GM21737 (cell line): Measurements from ENCODE around the gene RAB15.

Experiments used
- ATAC-seq: cut with Tn5 transposase; IDR thresholded peaks from one replicate; pipeline ENCODE4 v1.9.1; 2021; ENCODE audit warnings: mild to moderate bottlenecking, moderate library complexity; ENCODE audit not compliant: unreplicated experiment

RAB15 gene

DNA sequence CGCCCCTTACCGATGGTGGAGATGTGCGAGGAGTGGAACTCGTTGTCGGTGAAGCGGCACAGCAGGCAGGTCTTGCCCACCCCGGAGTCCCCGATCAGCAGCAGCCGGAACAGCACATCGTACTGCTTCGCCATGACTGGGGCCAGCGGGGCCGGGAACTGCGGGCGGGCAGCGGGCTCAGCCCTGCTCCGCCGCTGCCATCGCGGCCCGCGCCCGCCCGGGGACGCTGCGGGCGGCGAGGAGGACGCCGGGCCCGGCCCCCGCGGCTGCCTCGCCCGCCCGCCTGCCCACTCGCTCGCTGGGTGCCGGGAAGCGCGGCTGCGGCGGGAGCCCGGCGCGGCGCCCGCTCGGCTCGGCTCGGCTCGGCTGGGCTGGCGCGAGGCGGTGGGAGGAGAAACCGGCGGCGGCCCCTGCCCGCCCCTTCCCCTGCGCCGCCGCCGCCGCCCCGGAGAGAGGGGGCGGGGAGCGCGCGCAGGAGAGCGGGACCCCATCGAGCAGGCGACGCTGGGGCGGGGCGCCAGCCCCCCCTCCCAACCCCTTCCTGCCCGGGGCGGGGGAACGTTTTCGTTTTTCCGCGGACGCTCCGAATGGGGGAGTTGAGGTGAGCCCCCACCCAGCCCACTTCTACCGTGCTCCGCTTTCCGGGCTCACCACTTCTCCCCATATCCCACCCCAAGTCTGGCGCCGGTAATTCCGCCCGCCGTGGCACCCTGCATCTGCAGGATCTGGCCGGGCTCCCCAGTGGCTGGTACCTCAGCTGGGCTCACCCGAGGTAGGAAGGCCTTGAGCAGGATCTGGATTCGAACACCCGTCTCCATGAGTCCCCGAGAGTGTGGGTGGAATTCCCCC is at the start of gene RAB15:
RAB15 (minus strand) TSS at position 394 of the 849 bp plus-strand sequence; CDS start at position 134, 260 bp downstream.
- ATAC-seq: no peak

DNA sequence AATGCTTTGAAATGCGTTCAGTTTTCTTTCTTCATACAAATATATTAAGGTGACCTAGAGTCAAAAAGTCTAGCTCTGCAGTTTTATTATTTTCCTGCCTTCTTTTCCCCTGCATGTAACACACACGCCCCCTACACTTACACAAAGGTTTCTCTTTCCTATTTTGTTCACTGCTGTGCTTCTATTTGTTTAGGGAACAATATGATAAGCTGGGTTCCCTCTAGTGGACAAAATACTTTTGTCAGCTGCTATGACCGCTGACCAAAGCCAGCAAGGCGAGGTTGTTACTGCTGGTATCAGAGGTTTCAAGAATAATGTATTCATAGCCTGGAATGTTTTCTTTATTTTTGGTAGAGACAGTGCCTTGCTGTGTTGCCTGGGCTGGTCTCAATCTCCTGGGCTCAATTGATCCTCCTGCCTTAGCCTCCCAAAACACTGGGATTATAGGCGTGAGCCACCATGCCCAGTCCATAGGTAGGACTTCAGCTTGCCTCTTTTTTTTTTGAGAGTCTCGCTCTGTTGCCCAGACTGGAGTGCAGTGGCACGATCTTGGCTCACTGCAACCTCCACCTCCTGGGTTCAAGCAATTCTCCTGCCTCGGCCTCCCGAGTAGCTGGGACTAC is 47.9 kb upstream of the RAB15 start:
- ATAC-seq: peak; percentile 59

DNA sequence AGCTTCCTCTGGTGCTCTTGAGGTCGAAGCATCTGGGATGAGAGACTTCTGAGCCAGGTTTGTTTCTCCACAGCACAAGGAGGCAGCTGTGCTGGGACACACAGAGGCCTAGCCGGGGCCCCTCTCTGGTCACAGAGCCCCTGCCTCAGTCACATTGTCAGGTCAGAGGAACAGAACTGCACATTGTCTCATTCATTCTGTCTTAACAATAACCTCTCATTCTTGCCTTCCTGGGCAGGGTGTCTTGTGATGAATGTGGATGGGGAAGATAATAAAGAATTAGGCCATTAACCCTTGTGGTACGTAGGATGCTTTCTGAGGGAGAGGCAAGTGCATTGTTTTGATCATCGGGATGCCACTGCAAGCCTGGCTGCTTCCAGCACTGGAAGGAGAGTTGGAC is 44.3 kb upstream of the RAB15 start:
- ATAC-seq: no peak

DNA sequence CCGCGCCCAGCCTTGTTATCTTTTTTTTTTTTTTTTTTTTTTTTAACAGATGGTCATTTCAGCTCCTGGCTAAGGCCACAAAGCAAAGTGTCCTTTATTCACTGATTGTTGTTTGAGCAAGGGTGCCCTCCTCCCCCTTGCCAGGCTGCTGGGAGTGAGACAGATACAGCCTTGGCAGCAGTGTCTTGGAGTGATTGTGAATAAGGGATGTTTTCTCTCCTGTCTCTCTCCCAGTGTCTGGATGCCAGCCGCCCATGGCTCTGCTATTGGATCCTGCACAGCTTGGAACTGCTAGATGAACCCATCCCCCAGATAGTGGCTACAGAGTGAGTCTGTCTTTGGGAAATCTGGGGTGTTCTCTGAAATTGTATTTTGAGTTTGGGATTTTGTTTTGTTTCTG is 43.3 kb upstream of the RAB15 start:
- no peak for ATAC-seq

DNA sequence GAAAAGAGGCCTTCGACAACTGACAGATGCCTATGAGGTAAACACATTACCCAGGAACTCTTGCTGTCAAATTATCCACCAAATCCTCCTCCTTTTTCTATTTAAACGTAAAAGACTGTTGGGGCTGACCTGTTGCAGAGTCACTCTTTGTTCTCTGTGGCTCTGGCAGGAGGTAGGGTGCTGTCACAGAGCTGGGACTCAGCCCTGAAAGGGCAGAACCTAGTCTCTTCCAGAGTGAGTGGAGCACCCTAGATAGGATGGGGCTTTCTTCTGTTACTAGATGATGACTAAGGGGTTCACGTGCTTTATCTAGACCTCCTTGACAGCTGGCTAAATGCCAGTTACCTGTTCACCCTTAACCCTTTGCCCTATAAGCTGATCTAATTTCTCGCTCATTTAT is 40.2 kb upstream of the RAB15 start:
- ATAC-seq: no peak

DNA sequence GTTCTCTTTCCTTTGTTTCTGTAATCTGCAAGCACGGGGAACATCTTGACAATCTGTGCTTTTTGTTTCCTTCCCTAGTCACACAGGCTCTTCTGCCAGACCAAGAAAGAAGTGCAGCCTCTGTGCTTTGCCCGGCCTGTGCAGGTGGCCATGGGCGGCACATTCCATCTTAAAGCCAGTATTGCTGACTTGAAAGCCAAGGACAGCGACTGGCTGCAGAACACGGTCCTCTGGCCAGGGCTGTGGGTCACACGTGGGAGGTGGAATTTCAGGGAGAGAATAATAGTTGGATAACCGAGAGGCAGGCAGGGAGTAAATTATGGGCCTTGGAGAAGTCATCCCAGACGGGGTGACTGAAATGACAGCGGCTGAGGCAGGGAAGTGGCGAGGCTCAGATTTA is 39.4 kb upstream of the RAB15 start:
- no peak for ATAC-seq

DNA sequence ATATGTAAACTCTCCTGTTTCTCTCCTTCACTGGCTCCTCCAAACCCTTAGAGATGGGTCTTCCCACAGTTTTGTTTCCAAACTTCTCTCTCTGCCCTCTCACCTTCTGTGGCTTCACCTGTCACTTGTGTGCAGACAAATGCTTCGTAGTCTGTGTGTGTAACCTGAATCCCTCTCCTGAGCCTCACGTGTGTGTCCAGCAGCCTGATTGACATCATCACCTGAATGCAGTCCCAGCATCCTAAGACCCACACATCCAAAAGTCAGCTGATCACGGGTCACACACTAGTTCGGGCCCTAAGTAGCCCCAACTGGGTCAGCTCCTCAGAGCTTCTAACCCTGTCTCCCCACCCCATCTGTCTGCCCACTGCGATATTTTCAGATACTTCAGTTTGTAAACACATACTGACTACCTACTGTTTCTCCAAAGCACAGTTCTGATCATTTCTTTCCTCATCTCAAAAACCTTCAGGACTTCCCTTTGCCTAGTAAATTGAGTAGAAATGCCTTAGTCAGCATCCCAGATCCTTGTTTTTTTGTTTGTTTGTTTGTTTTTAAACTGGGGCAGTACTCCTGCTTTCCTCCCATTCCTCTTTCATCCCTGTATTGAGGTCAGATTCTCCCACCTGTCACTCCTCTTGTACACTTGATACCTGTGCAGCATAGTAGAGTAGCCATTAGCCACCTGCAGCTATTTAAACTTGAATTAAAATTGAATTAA is 38.2 kb upstream of the RAB15 start:
- no peak for ATAC-seq

DNA sequence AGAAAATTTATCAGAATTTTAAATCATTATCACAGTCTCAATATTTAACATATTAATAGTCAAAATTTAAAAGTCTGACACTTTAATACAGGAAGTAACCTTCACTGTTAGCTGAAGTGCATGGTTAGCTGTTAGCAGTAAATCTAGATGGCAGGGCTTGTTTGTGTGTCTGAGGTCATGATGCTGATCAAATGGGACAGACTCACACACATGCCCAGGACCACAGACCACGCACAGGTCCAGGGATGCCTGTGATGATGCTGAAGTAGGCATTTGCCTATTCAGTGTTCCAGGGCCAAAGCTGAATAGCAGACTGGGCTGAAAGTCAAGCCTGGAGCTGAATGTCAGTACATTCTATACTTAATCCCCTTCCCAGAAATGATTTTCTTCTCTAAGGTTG is 35.1 kb upstream of the RAB15 start:
- ATAC-seq: no peak

DNA sequence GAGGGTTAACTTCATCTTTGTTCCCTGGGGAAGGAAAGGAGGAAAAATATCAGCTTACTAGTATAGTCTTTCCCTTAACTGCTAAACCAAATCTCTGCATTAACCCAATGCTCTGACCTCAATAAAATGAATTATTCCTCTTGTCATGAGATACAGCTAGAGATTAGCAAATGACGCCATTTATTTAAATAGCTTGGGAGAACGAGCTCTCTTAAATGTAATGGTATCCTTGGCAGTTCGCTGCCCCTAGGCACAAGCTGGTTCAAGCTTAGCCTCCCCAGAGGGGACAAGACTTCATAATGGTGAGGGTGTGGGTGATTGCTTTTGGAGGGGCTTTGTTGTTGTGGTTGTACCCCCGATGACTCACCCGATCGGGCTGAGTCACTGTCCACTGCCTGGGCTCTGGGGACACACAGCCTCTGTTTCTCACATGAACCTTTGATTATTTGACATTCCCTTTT is 34.2 kb upstream of the RAB15 start:
- no peak for ATAC-seq

DNA sequence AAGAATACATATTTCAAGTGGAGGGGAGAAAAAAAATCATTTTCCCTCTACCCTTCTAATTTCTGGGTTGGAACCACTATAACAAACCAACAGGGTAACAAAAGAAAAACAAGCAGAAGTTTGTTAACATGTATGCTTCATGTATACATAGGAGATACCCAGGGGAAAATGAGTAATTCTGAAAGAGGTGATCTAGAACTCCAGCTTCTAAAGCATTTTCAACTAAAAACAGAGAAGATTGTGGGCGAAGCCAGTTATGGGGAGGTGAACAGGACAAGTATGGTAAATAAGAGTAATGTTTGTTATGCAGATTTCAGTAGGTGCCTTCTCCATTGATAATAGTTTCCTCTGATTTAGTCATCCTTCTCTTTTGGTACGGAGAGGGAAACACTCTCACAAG is 31.3 kb upstream of the RAB15 start:
- no peak for ATAC-seq

DNA sequence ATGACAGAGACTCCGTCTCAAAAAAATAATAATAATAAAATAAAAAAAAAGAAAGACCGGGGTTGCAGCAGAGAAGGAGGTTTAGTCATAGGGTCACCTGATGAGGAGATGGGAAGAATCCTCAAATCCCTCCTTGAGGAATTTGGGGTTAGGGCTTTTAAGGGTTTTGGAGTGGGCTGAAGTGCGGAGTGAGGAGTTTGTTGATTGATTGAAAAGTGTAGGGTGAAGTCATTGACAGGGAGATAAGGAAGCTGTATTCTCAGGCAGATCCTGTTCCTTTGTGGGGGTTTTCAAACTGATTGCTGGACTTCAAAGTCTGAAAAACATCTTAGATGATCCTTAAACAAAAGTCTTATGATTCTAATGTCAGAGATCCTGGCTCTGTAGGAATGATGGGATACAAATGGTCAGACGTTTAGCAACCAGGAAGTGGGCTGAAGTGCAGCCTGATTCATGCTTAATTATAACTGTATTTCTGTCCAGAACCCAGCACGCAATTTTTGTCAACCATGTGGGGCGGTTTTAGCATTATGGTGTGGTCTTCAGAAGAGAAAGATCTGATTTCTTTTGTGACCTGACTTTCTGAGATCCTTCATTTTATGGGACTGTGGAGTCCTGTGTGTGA is 30.6 kb upstream of the RAB15 start:
- no peak for ATAC-seq

DNA sequence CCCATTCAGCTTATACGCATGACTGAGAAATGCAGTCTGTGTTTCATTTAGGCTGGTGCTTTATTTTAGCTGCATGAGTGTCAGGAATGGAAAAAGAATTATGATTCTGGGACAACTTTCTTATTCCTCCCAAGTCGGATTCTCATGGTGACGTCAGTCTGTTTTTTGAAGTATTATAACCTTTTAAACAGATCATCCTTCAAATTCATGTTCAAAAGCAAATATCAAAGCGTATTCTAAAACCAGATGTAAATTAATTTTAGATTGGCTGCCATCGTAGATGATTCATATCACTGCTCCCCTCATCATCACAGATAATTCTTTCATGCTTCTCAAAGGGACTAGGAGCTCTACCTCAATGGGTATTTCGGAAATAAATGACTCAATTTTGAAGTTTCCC is 29.6 kb upstream of the RAB15 start:
- no peak for ATAC-seq

DNA sequence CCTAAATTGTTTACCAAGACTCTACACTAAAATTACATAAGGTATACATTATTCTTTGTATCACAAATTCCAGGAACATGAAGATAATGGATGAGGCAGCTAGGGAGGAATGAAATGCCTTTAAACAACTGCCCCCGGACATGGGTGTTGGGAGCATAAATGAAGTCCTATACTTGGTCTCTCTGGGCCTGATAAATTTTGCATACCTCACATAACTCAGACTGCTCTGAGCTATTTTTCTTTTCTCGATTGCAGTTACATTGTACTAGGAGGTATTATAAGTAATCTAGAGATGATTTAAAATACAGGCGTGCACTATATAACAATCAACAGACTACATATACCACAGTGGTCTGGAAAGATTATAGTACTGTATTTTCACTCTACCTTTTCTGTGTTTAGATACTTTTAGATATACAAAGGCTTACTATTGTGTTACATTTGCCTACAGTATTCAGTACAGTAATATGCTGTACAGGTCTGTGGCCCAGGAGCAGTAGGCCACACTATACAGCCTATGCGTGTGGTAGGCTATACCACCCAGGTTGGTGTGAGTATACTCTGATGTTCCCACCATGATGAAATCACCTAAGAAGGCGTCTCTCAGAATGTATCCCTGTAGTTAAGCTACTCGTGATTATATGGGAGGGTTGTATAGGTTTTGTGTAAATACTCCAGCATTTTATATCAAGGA is 28.9 kb upstream of the RAB15 start:
- no peak for ATAC-seq

DNA sequence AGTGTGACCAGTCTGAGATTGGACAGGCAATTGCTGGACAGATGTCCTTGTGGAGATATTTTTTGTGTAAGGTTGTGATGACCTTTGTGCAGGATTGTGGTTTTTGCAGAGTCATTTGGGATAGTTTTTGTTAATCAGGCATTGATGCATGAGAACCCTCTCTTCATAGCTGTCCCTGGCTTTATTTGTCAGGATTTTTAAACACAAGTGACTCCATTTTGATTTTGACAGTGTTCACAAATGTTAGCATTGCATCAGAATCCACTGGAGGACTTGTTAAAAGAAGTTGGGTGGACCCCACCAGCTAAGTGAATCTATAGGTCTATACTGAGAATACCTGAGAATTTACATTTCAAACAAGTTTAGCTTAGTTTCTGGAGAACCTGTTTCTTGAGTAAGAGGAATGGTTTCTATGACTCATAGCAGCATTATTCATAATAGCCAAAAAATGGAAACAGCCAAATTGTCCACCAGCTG is 26.4 kb upstream of the RAB15 start:
- ATAC-seq: no peak

DNA sequence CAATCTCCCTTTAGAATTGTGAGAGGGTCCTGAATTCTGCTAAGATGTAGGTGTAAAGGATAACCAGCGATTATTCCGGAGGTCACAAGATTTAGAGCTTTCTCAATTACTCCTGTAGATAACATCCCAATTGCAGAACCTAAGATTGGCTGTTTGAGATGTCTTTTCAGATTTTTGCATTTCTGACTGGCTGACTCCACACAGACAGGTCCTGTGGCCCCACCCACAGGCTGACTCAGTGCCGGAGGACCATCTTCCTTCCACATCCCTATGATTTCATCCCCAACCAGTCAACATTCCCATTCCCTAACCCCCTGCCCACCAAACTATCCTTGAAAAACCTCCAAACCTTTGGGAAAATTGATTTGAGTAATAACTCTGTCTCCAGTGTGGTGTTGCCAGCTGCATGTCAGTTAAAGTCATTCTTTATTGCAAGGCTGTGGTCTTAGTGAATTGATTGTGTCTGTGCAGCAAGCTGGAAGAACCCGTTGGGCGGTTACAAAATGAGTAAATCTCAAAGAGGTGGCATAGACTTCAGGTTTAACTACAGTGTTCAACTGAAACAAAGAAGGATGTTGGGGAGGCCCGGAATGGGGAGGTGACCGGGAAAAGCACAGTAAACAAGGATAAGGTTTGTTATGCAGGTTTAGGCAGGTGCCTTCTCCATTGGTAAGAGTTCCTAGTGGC is 25.1 kb upstream of the RAB15 start:
- no peak for ATAC-seq

DNA sequence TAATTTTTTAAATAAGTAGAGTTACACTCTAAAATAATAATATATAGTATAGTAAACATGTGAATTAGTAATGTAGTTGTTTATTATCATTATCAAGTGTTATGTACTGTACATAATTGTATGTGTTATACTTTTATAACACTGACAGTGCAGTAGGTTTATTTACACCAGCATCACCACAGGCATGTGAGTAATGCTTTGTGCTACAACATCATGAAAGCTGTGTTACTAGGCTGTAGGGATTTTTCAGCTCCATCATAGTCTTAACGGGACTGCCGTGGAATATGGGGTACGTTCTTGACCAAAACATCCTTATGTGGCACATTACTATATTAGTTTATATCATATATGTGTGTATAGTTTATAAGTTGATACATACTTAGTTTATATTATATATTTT is 23.2 kb upstream of the RAB15 start:
- no peak for ATAC-seq

DNA sequence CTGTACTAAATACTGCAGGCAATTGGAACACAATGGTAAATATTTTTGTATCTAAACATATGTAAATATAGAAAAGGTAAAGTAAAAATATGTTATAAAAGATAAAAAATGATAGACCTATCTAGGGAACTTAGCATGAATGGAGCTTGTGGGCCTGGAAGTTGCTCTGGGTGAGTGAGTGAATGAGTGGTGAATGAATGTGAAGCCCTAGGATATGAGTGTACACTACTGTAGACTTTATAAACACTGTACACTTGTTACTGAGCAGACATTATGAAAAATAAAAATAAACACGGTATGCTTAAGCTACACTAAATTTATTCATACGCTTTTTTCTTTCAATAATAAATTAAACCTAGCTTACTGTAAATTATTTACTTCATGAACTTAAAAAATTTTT is 22.4 kb upstream of the RAB15 start:
- no peak for ATAC-seq

DNA sequence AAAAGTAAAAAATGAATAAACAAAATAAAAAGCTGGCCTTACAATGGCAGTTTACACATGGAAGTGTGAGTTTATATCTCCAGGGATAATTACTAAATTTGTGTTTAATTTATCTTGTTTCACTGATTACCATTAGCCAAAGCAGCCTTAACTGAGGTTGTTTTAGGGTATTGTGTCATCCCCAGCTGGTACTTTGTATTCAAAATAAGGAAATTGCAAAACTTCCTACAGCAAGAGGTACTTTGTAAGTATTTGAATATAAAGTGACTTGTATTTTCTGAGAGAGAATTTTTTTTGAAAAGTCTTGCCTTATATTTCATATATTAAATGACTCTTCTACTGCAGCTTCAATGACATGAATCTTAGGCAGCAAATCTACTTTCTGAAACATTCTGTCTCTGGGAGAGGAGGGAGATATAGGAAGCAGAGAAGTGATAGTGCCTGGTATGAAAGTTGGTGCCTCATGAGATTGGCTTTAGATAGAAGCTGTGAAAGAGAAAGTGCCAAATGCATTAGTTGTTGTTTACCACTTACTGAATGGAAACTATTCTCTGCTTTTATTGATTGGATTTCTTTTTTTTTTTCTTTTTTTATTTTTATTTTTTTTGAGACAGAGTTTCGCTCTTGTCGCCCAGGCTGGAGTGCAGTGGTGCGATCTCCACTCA is 21.3 kb upstream of the RAB15 start:
- ATAC-seq: no peak

DNA sequence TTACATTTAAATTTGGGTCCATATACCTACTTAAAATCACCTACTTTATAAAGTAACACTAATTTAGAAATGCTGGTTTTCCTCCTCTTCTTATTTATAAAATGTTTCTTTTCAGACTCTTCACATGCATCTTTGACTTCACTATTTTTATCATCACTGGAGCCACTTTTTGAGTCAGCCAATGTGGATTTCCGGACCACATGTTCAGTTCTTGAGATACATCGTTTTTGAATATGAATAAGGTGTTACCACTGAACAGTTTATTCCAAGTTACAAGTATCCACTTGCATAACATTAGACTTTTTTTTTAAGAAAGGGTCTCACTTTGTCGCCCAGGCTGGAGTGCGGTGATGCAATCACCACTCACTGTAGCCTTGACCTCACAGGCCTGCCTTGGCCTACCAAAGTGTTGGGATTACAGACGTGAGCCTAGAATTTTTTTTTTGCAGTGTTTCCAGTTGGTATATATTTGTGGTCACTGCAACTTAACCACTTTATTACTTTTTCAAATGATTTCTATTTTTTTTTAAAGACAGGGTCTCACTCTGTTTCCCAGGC is 20.3 kb upstream of the RAB15 start:
- no peak for ATAC-seq
